ENCODE measurements around the gene MLLT6.

DNA sequence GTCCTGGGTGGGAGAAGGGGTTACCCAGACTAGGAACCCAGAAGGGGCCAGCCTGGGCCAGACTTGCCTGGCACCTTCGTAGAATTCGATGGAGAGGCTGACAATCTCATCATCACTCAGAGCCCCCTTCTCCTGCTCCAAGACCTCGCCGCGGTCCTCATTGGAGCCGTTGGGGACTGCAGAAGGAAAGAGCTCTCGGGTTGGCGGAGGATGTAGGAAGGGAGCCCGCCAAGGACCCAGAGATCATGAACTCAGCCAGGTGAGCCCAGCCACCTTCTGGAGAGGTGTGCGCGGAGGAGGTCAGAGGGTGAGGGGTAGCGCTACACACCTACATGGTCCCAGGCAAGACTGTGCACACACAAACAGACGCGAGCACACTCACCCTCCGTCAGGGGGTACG, 33.6 kb downstream of the MLLT6 start:
- TF ChIP-seq, protein P1, sequence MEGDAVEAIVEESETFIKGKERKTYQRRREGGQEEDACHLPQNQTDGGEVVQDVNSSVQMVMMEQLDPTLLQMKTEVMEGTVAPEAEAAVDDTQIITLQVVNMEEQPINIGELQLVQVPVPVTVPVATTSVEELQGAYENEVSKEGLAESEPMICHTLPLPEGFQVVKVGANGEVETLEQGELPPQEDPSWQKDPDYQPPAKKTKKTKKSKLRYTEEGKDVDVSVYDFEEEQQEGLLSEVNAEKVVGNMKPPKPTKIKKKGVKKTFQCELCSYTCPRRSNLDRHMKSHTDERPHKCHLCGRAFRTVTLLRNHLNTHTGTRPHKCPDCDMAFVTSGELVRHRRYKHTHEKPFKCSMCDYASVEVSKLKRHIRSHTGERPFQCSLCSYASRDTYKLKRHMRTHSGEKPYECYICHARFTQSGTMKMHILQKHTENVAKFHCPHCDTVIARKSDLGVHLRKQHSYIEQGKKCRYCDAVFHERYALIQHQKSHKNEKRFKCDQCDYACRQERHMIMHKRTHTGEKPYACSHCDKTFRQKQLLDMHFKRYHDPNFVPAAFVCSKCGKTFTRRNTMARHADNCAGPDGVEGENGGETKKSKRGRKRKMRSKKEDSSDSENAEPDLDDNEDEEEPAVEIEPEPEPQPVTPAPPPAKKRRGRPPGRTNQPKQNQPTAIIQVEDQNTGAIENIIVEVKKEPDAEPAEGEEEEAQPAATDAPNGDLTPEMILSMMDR (IDR thresholded peaks at IDR 0.05) = no peak
- TF ChIP-seq, protein P2, sequence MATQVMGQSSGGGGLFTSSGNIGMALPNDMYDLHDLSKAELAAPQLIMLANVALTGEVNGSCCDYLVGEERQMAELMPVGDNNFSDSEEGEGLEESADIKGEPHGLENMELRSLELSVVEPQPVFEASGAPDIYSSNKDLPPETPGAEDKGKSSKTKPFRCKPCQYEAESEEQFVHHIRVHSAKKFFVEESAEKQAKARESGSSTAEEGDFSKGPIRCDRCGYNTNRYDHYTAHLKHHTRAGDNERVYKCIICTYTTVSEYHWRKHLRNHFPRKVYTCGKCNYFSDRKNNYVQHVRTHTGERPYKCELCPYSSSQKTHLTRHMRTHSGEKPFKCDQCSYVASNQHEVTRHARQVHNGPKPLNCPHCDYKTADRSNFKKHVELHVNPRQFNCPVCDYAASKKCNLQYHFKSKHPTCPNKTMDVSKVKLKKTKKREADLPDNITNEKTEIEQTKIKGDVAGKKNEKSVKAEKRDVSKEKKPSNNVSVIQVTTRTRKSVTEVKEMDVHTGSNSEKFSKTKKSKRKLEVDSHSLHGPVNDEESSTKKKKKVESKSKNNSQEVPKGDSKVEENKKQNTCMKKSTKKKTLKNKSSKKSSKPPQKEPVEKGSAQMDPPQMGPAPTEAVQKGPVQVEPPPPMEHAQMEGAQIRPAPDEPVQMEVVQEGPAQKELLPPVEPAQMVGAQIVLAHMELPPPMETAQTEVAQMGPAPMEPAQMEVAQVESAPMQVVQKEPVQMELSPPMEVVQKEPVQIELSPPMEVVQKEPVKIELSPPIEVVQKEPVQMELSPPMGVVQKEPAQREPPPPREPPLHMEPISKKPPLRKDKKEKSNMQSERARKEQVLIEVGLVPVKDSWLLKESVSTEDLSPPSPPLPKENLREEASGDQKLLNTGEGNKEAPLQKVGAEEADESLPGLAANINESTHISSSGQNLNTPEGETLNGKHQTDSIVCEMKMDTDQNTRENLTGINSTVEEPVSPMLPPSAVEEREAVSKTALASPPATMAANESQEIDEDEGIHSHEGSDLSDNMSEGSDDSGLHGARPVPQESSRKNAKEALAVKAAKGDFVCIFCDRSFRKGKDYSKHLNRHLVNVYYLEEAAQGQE (IDR thresholded peaks at IDR 0.05; ENCODE audit: insufficient read depth in 1 of 2, low read depth in 2 of 2, low read length in 1 of 2) = no peak

Data from Panc1 (cell line).